WTC11 (cell line): ENCODE data around the gene EHD1. TPM values are rescaled to one million over a fixed set of nuclear protein-coding genes. Genes with fewer than 3 reads are reported as not detected.

ENCODE experiments used
- ATAC-seq: fragments of 200-7000 bp; cut with Tn5 transposase; 2 replicates; pipeline ENCODE4 v1.10.0; 2021; ENCODE audit warnings: mild to moderate bottlenecking, moderate library complexity
- CTCF ChIA-PET: fragments of 300-600 bp; sonication (Branson Sonifier 250); formaldehyde crosslinking; loops from one replicate; lab custom pipeline; 2021; ENCODE audit warnings: antibody characterized with exemption; lab: Charles Lee
- POLR2A ChIA-PET: fragments of 350-600 bp; sonication (Branson Sonifier 250); formaldehyde crosslinking; loops from one replicate; lab custom pipeline; 2021; ENCODE audit warnings: antibody characterized with exemption; lab: Charles Lee
- DNase-seq: peaks from one replicate; pipeline ENCODE4 v3.0.0; 2021; ENCODE audit warnings: low spot score
- H3K27ac Mint-ChIP-seq: 2 replicates; pipeline ENCODE4 v1.8.0; 2021; ENCODE audit warnings: mixed read lengths
- H3K27me3 Mint-ChIP-seq: 2 replicates; pipeline ENCODE4 v1.8.0; 2021; ENCODE audit warnings: low read depth, mild to moderate bottlenecking, moderate library complexity, mixed read lengths
- H3K36me3 Mint-ChIP-seq: 2 replicates; pipeline ENCODE4 v1.8.0; 2021; ENCODE audit warnings: mixed read lengths
- H3K4me1 Mint-ChIP-seq: 2 replicates; pipeline ENCODE4 v1.8.0; 2022; ENCODE audit warnings: mixed read lengths
- H3K4me3 Mint-ChIP-seq: 2 replicates; pipeline ENCODE4 v1.8.0; 2021; ENCODE audit warnings: mild to moderate bottlenecking, moderate library complexity, mixed read lengths
- H3K9me3 Mint-ChIP-seq: 2 replicates; pipeline ENCODE4 v1.8.0; 2021; ENCODE audit warnings: mixed read lengths
- AR ChIP-seq: fragments of 250-450 bp; sonication (Bioruptor Pico); IDR thresholded peaks from 2 replicates; pipeline ENCODE4 v1.9.0; 2021; ENCODE audit warnings: mild to moderate bottlenecking
- ATF1 ChIP-seq: sonication (generic); formaldehyde crosslinking; IDR thresholded peaks from 2 replicates; pipeline ENCODE4 v1.8.1; 2023; ENCODE audit warnings: mild to moderate bottlenecking, moderate library complexity, missing genetic modification reagents
- ATF3 ChIP-seq: sonication (generic); formaldehyde crosslinking; conservative IDR thresholded peaks from 2 replicates; pipeline ENCODE4 v1.8.1; 2022; ENCODE audit warnings: mild to moderate bottlenecking, missing genetic modification reagents
- CBFB ChIP-seq: sonication (generic); formaldehyde crosslinking; IDR thresholded peaks from 2 replicates; pipeline ENCODE4 v1.8.1; 2022; ENCODE audit warnings: mild to moderate bottlenecking, low read depth, missing genetic modification reagents
- CREB1 ChIP-seq: sonication (generic); formaldehyde crosslinking; IDR thresholded peaks from 2 replicates; pipeline ENCODE4 v1.8.0; 2023; ENCODE audit warnings: mild to moderate bottlenecking, missing genetic modification reagents
- ESRRA ChIP-seq: sonication (generic); formaldehyde crosslinking; IDR thresholded peaks from 2 replicates; pipeline ENCODE4 v1.8.1; 2022; ENCODE audit warnings: mild to moderate bottlenecking, missing genetic modification reagents, borderline replicate concordance
- NFE2L1 ChIP-seq: sonication (generic); formaldehyde crosslinking; IDR thresholded peaks from 2 replicates; pipeline ENCODE4 v1.8.1; 2023; ENCODE audit warnings: missing genetic modification reagents
- NR1H2 ChIP-seq: sonication (generic); formaldehyde crosslinking; IDR thresholded peaks from 2 replicates; pipeline ENCODE4 v1.9.0; 2021; ENCODE audit warnings: mild to moderate bottlenecking, moderate library complexity, missing genetic modification reagents
- NR3C1 ChIP-seq: sonication (generic); formaldehyde crosslinking; conservative IDR thresholded peaks from 2 replicates; pipeline ENCODE4 v1.8.1; 2023; ENCODE audit warnings: low read depth, mild to moderate bottlenecking, missing genetic modification reagents
- RORB ChIP-seq: fragments of 250-450 bp; sonication (Bioruptor Pico); IDR thresholded peaks from 2 replicates; pipeline ENCODE4 v1.9.0; 2021; ENCODE audit warnings: mild to moderate bottlenecking
- SMAD3 ChIP-seq: sonication (generic); formaldehyde crosslinking; IDR thresholded peaks from 2 replicates; pipeline ENCODE4 v1.8.0; 2022; ENCODE audit warnings: missing genetic modification reagents, mild to moderate bottlenecking, borderline replicate concordance
- TP53 ChIP-seq: sonication (generic); formaldehyde crosslinking; IDR thresholded peaks from 2 replicates; pipeline ENCODE4 v1.8.1; 2023; ENCODE audit warnings: mild to moderate bottlenecking, missing genetic modification reagents
- USF1 ChIP-seq: sonication (generic); formaldehyde crosslinking; IDR thresholded peaks from 2 replicates; pipeline ENCODE4 v1.8.0; 2022; ENCODE audit warnings: mild to moderate bottlenecking, missing genetic modification reagents
- ZNF396 ChIP-seq: fragments of 250-450 bp; sonication (Bioruptor Pico); IDR thresholded peaks from 2 replicates; pipeline ENCODE4 v1.8.0; 2021; ENCODE audit warnings: mild to moderate bottlenecking, moderate library complexity, borderline replicate concordance
- ZNF416 ChIP-seq: fragments of 250-450 bp; sonication (Bioruptor Pico); IDR thresholded peaks from 2 replicates; pipeline ENCODE4 v1.9.0; 2021; ENCODE audit warnings: mild to moderate bottlenecking, inconsistent platforms
- ZNF425 ChIP-seq: fragments of 250-450 bp; sonication (Bioruptor Pico); conservative IDR thresholded peaks from 2 replicates; pipeline ENCODE4 v1.9.0; 2021; ENCODE audit warnings: mild to moderate bottlenecking
- ZNF671 ChIP-seq: fragments of 250-450 bp; sonication (Bioruptor Pico); IDR thresholded peaks from 2 replicates; pipeline ENCODE4 v1.8.0; 2021; ENCODE audit warnings: mild to moderate bottlenecking
- total RNA-seq: library from RNA; stranded (reverse); gene quantifications from 3 replicates; pipeline ENCODE4 v1.2.3, GENCODE V29; 2021

Gene EHD1
- total RNA-seq, 1 experiment from 2014 or later, result 38.1 TPM

GRCh38 chr11:64833198-64833502 lies 45.3 kb downstream of the EHD1 start:
- H3K36me3 Mint-ChIP-seq, result peaks cover 2% of the 10 kb centered on the region; the same call in 1 of the 2 replicates
- DNase-seq (no peak), ATAC-seq (no peak)
- H3K9me3 Mint-ChIP-seq, result no peaks in the 10 kb centered on the region
- ChIA-PET POLR2A (no interaction called here), CTCF (no interaction called here)
- H3K4me1 Mint-ChIP-seq, result no peaks in the 10 kb centered on the region
- H3K27me3 Mint-ChIP-seq, result no peaks in the 10 kb centered on the region
- no peak overlapping the region for H3K4me3 Mint-ChIP-seq
- H3K27ac Mint-ChIP-seq, result no peak overlapping the region
- no peak for TF ChIP-seq SMAD3

- DNase-seq (no peak), ATAC-seq (no peak)
- Mint-ChIP-seq H3K36me3 (peaks cover 2% of the 10 kb centered on the region; the same call in 1 of the 2 replicates), H3K27ac (no peak overlapping the region), H3K4me1 (no peaks in the 10 kb centered on the region), H3K4me3 (no peak overlapping the region), H3K9me3 (no peaks in the 10 kb centered on the region), H3K27me3 (no peaks in the 10 kb centered on the region)
- CTCF ChIA-PET, result no interaction called here
- TF ChIP-seq ZNF425 (CRISPR knock-in tag), result no peak
- no peak for TF ChIP-seq TP53 (CRISPR knock-in tag)
- TF ChIP-seq ATF1, result no peak
- no peak for TF ChIP-seq CREB1 (CRISPR knock-in tag)
- no peak for TF ChIP-seq RORB
- no peak for TF ChIP-seq ZNF671 (CRISPR knock-in tag)
- no peak for TF ChIP-seq ATF3
- no peak for TF ChIP-seq NR3C1 (CRISPR knock-in tag)
- no peak for TF ChIP-seq AR (CRISPR knock-in tag)
- no peak for TF ChIP-seq NFE2L1
- TF ChIP-seq CBFB (CRISPR knock-in tag), result no peak
- TF ChIP-seq NR1H2, result no peak
- no peak for TF ChIP-seq ZNF396 (CRISPR knock-in tag)
- POLR2A ChIA-PET, result no interaction called here
These were observed 45.8 kb downstream of the EHD1 start for GRCh38 chr11:64832467-64833197.

GRCh38 chr11:64831411-64831891 lies 47.0 kb downstream of the EHD1 start:
- Mint-ChIP-seq H3K4me3 (no peak overlapping the region), H3K9me3 (no peaks in the 10 kb centered on the region), H3K27me3 (no peaks in the 10 kb centered on the region), H3K36me3 (peaks cover 2% of the 10 kb centered on the region; the same call in 1 of the 2 replicates), H3K27ac (no peak overlapping the region), H3K4me1 (no peaks in the 10 kb centered on the region)
- no peak for TF ChIP-seq ESRRA (CRISPR knock-in tag)
- TF ChIP-seq ZNF416, result no peak
- no peak for TF ChIP-seq USF1
- ATAC-seq, result no peak
- CTCF ChIA-PET, result no interaction called here
- no peak for DNase-seq
- POLR2A ChIA-PET, result interaction anchor here (1.3 kb wide), 1 partner anchor 13 kb away, joined by 3 read pairs; the partner anchor contains the start of gene CDC42BPG
